ENCODE measurements around the gene MARCHF10. TPM values are rescaled to one million over a fixed set of nuclear protein-coding genes. Genes with fewer than 3 reads are reported as not detected.

The MARCHF10 gene
- total and polyA plus RNA-seq, 9 of the 15 experiments (the other 6 are each of a cell fraction or from before 2014, with no cell fraction given): not detected

- H2AFZ ChIP-seq (ENCODE audit: low read depth, low read length): no peak overlapping the region
- H4K20me1 ChIP-seq (replicated peaks; ENCODE audit: control insufficient read depth, insufficient read depth, low read length): no peaks in the 10 kb centered on the region
- DNase-seq (ENCODE audit: extremely low read depth in 1 of 4, low spot score in 3 of 4) (no peak), FAIRE-seq (no peak), ATAC-seq (no peak)
- ChIA-PET CTCF (ENCODE audit: low intra/inter-chr PET ratio) (no interaction called here), POLR2A (no interaction called here)
- no peak overlapping the region for H3K4me2 ChIP-seq (ENCODE audit: insufficient read depth, low read length)
- WGBS (ENCODE audit: insufficient coverage, low coverage, missing lambda C conversion rate): 76% methylated on average over 4 of the region's 4 CpGs
- no TSS peak for BruUV-seq (replicated peaks)
- H3K27ac ChIP-seq (ENCODE audit: extremely low read depth, low read depth, low read length): no peak overlapping the region
- intact Hi-C loops (cut with micrococcal nuclease): no loop called here
- peaks cover 3% of the 10 kb centered on the region for H3K9me1 ChIP-seq (ENCODE audit: control insufficient read depth, insufficient read depth, low read length)
- in situ Hi-C loops (cut with MboI): loop anchor here (25.0 kb wide), 1 partner anchor 724 kb away; no protein-coding TSS in a partner anchor
- H3K9me3 ChIP-seq (replicated peaks; ENCODE audit: control insufficient read depth, insufficient read depth, low read depth, low read length): no peaks in the 10 kb centered on the region
- H3K9ac ChIP-seq (ENCODE audit: insufficient read depth in 1 of 2, low read depth in 2 of 2, low read length in 2 of 2): no peak overlapping the region
- H3K36me3 ChIP-seq (ENCODE audit: control insufficient read depth, insufficient read depth, low read length): no peaks in the 10 kb centered on the region; the same call in 2 of the 3 replicates
- no peaks in the 10 kb centered on the region; the same call in 2 of the 3 replicates for H3K79me2 ChIP-seq (ENCODE audit: control insufficient read depth, insufficient read depth, low read length)
- no peak overlapping the region for H3K4me3 ChIP-seq
- peaks cover 9 to 34% of the 10 kb centered on the region in 2 experiments; a peak in 4 of 5 replicates for H3K4me1 ChIP-seq (replicated peaks in 1 of 2; ENCODE audit: control insufficient read depth in 2 of 2, insufficient read depth in 2 of 2, low read length in 2 of 2)
- TF ChIP-seq ZNF133 (CRISPR knock-in tag; IDR thresholded peaks at IDR 0.05) (no peak), ZNF121 (CRISPR knock-in tag; conservative IDR thresholded peaks at IDR 0.05) (no peak), ZNF316 (IDR thresholded peaks at IDR 0.05) (no peak), TFE3 (CRISPR knock-in tag; IDR thresholded peaks at IDR 0.05) (no peak), GTF2F1 (IDR thresholded peaks at IDR 0.05; ENCODE audit: low read depth, low read length) (no peak), SMARCE1 (IDR thresholded peaks at IDR 0.05) (no peak), GTF3C2 (IDR thresholded peaks at IDR 0.05; ENCODE audit: borderline replicate concordance, extremely low read depth, insufficient read length) (no peak), RUNX1 (IDR thresholded peaks at IDR 0.05; ENCODE audit: low read depth) (no peak), NCOA6 (IDR thresholded peaks at IDR 0.05) (no peak), SAFB (IDR thresholded peaks at IDR 0.05; ENCODE audit: borderline replicate concordance, low read depth, low read length) (no peak), PRDM10 (IDR thresholded peaks at IDR 0.05; ENCODE audit: partially characterized antibody) (no peak), ZBTB34 (CRISPR knock-in tag; IDR thresholded peaks at IDR 0.05) (no peak), MECOM (CRISPR knock-in tag; IDR thresholded peaks at IDR 0.05) (no peak)
- H3K27me3 ChIP-seq (ENCODE audit: control insufficient read depth in 2 of 2, insufficient read depth in 2 of 2, low read length in 2 of 2): no peaks in the 10 kb centered on the region
Observed at GRCh38 chr17:62687997-62688396, 120.1 kb downstream of the MARCHF10 start.

Data from K562 (cell line).